Right forelimb (tissue), 1 donor: ENCODE data around the gene NAT14.
"Not testable (repeated sequence)": the region's sequence is repeated elsewhere in the genome, so short reads cannot be mapped to it uniquely, and the experiment has no call there.

Source experiments
- DNase-seq: peaks from one replicate; pipeline ENCODE4 v3.0.0-alpha.2; 2018

The NAT14 gene

GRCh38 chr19:55484593-55485438 is at the start of gene NAT14:
Gene NAT14 (plus strand): TSS chr19:55485188. CDS start chr19:55485709, 521 bp downstream.
- peak; percentile 89 for DNase-seq

- DNase-seq = no peak
Measured at GRCh38 chr19:55436847-55437246, 48.1 kb upstream of the NAT14 start.

- DNase-seq = peak; percentile 81
Measured at GRCh38 chr19:55437410-55437809, 47.6 kb upstream of the NAT14 start.

- no peak for DNase-seq
Measured at GRCh38 chr19:55439052-55439451, 45.9 kb upstream of the NAT14 start.

- no peak for DNase-seq
Measured at GRCh38 chr19:55440411-55441105, 44.4 kb upstream of the NAT14 start.

- DNase-seq = no peak
Measured at GRCh38 chr19:55441319-55441691, 43.7 kb upstream of the NAT14 start.

- no peak for DNase-seq
Measured at GRCh38 chr19:55441692-55442321, 43.2 kb upstream of the NAT14 start.

GRCh38 chr19:55442372-55442961 is 42.5 kb upstream of the NAT14 start:
- no peak for DNase-seq

- no peak for DNase-seq
Measured at GRCh38 chr19:55443045-55443823, 41.8 kb upstream of the NAT14 start, which contains the start of gene SHISA7. Gene SHISA7 (minus strand): TSS chr19:55443300. CDS start chr19:55442863, 437 bp downstream.

- no peak for DNase-seq
Measured at GRCh38 chr19:55443824-55444480, 41.0 kb upstream of the NAT14 start.

GRCh38 chr19:55444646-55445045 is 40.3 kb upstream of the NAT14 start:
- no peak for DNase-seq

GRCh38 chr19:55446060-55446459 is 38.9 kb upstream of the NAT14 start:
- DNase-seq = no peak

GRCh38 chr19:55447421-55448174 is 37.4 kb upstream of the NAT14 start:
- DNase-seq = no peak

GRCh38 chr19:55448175-55448490 is 36.9 kb upstream of the NAT14 start:
- DNase-seq = not testable (repeated sequence)

GRCh38 chr19:55449469-55449868 is 35.5 kb upstream of the NAT14 start:
- DNase-seq = no peak

GRCh38 chr19:55451163-55451964 is 33.6 kb upstream of the NAT14 start:
- no peak for DNase-seq

GRCh38 chr19:55451965-55452748 is 32.8 kb upstream of the NAT14 start:
- no peak for DNase-seq

- peak; percentile 96 for DNase-seq
Measured at GRCh38 chr19:55452749-55453346, 32.1 kb upstream of the NAT14 start.
